ENCODE results near the gene TLK2.
"Not testable (repeated sequence)": the region's sequence is repeated elsewhere in the genome, so short reads cannot be mapped to it uniquely, and the experiment has no call there.

The TLK2 gene

DNA sequence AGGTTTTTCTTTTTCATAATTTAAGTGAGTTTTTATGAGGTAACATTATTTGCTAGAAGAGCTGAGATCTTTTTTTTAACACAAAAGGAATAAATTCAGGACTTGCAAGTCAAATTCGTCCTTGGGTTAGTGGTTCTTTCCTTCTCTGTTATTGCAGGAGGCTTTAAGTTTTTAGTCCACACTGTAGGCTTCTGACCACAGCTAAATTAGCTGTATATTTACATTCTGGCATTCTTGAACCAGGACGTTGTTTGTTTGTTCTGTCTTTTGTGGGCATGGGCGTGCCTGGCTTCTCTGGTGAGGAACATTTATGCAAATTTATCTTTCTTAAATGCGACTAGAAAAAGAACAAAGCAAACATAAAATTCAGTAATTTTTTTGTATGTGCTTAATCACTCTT lies 80.3 kb downstream of the TLK2 start:
- H3K36me3 Mint-ChIP-seq, result peaks cover 21 to 28% of the 10 kb centered on the region in 2 donors
- H3K4me1 Mint-ChIP-seq; H3K9me3 Mint-ChIP-seq; ATAC-seq (replicated peaks); H3K4me3 Mint-ChIP-seq; H3K27ac Mint-ChIP-seq; DNase-seq; H3K27me3 Mint-ChIP-seq: not testable (repeated sequence)

DNA sequence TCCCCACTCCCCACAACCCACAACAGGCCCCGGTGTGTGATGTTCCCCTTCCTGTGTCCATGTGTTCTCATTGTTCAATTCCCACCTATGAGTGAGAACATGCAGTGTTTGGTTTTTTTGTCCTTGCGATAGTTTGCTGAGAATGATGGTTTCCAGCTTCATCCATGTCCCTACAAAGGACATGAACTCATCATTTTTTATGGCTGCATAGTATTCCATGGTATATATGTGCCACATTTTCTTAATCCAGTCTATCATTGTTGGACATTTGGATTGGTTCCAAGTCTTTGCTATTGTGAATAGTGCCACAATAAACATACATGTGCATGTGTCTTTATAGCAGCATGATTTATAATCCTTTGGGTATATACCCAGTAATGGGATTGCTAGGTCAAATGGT lies 82.3 kb downstream of the TLK2 start:
- not testable (repeated sequence) for H3K27ac Mint-ChIP-seq; H3K4me3 Mint-ChIP-seq; H3K4me1 Mint-ChIP-seq; ATAC-seq (replicated peaks); H3K9me3 Mint-ChIP-seq; DNase-seq; H3K27me3 Mint-ChIP-seq
- peaks cover 34 to 41% of the 10 kb centered on the region in 2 donors for H3K36me3 Mint-ChIP-seq

DNA sequence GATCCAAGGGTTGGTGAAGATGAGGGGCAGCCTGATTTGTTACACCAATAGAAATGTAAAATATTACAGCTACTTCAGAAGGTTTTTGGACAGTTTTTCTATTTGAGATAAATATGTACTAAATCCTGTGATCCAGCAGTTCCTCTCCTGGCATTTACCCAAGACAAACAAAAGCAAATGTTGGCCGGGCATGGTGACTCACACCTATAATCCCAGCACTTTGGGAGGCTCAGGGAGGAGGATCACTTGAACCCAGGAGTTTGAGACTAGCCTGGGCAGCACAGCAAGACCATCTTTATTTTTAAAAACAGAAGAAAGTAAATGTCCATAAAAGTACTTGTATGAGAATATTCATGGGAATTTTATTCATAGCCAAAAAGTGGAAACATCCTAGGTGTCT lies 84.0 kb downstream of the TLK2 start:
- H3K27me3 Mint-ChIP-seq, result no peaks in the 10 kb centered on the region
- peaks cover 40% of the 10 kb centered on the region in 2 donors for H3K36me3 Mint-ChIP-seq
- H3K9me3 Mint-ChIP-seq, result no peaks in the 10 kb centered on the region
- H3K4me1 Mint-ChIP-seq, result peaks cover 4 to 7% of the 10 kb centered on the region in 2 donors
- H3K27ac Mint-ChIP-seq, result no peak overlapping the region
- no peak for DNase-seq
- H3K4me3 Mint-ChIP-seq, result no peak overlapping the region
- ATAC-seq (replicated peaks), result no peak

DNA sequence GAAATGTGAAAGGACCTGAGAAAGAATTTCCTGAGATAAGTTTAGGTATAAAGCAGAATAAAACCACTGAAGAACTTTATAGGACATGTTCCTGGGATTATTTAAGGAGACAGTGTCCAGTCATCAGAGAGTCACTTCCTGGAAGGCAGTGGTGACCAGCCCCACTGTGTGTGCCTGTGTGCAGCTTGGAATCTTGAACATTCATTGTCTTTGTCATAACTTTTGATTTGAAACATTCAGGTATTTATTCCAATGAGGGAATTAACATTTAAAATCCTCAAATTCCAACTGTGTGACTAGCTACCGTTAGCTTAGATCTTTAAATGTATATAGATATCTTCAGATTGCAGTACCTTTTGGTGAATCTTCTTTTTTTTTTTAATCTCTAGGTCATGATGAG lies 87.2 kb downstream of the TLK2 start:
- ATAC-seq (replicated peaks) (no peak), DNase-seq (no peak)
- H3K4me1 Mint-ChIP-seq, result peaks cover 2 to 7% of the 10 kb centered on the region in 2 donors
- H3K27ac Mint-ChIP-seq, result no peak overlapping the region
- H3K36me3 Mint-ChIP-seq, result peaks cover 42 to 48% of the 10 kb centered on the region in 2 donors
- H3K9me3 Mint-ChIP-seq, result no peaks in the 10 kb centered on the region
- no peaks in the 10 kb centered on the region for H3K27me3 Mint-ChIP-seq
- H3K4me3 Mint-ChIP-seq, result no peak overlapping the region

DNA sequence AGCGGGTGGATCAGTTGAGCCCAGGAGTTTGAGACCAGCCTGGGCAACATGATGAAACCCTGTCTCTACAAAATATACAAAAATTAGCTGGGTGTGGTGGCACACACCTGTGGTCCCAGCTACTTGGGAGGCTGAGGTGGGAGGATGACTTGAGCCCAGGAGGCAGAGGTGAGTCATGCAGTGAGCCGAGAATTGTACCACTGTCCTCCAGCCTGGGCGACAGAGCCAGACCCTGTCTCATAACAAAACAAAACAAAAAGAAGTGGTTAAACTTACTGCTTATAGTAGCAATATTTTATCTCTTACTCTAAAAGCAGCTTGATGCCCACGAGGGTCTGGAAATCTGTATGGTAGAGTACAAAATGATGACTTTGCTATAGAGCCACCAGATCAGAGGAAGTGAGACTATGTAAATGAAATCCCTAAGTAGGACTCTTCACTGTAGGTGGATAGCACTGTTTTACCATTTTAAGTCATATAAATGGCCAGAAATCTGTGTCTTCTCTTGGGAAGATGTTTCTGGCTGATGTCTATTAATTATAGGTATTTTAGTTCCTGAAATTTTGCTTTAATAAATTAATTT lies 88.5 kb downstream of the TLK2 start:
- no peak overlapping the region for H3K4me3 Mint-ChIP-seq
- no peaks in the 10 kb centered on the region for H3K9me3 Mint-ChIP-seq
- no peak for DNase-seq
- peaks cover 2 to 7% of the 10 kb centered on the region in 2 donors for H3K4me1 Mint-ChIP-seq
- H3K27ac Mint-ChIP-seq, result peak overlapping the region; percentile 14
- peak; percentile 36 to 61 for ATAC-seq (replicated peaks)
- peaks cover 36 to 42% of the 10 kb centered on the region in 2 donors for H3K36me3 Mint-ChIP-seq
- H3K27me3 Mint-ChIP-seq, result no peaks in the 10 kb centered on the region

DNA sequence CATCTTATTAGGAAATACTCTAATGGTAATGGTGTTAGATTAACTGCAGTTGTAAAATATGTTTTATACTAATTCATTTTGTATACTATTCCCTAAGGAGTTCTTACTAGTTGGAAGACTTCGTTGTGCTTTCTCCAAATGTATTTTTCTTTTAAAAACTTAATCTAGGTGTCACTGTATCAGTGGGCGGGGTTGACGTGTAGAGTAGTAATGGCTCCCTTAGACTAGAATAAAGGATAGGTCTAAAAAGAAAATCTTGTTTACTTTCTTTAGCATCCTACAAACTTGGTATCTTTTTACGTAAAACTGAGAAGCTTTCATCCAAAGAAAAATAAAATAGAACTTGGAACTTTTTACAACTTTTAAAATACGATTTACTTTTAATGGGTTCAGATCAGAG lies 93.9 kb downstream of the TLK2 start:
- DNase-seq, result no peak
- no peaks in the 10 kb centered on the region for H3K9me3 Mint-ChIP-seq
- H3K27ac Mint-ChIP-seq, result no peak overlapping the region
- H3K36me3 Mint-ChIP-seq, result peaks cover 23 to 45% of the 10 kb centered on the region in 2 donors
- no peak for ATAC-seq (replicated peaks)
- peaks cover 4 to 14% of the 10 kb centered on the region in 2 donors for H3K4me1 Mint-ChIP-seq
- no peak overlapping the region for H3K4me3 Mint-ChIP-seq
- H3K27me3 Mint-ChIP-seq, result no peaks in the 10 kb centered on the region

DNA sequence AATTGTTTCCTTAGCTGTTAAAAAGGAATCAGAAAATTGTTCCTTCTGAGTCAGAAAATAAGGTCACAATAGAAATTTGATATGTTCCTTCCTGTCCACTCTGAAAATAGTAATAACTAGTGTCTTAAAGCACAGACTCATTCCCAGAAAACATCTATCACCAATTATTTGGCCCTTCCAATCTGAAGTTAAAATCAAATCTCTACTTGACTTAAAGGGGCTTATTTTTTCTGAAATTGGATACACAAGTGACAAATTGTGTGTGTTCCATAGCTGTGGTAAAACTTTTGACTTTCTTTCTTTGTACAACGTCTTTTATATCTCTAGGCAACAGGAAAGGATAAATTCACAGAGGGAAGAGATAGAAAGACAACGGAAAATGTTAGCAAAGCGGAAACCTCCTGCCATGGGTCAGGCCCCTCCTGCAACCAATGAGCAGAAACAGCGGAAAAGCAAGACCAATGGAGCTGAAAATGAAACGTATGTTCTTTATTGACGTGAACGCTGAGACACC lies 94.3 kb downstream of the TLK2 start:
- DNase-seq, result no peak
- Mint-ChIP-seq H3K27ac (no peak overlapping the region), H3K36me3 (peaks cover 24 to 45% of the 10 kb centered on the region in 2 donors), H3K4me1 (peaks cover 4 to 14% of the 10 kb centered on the region in 2 donors), H3K9me3 (no peaks in the 10 kb centered on the region), H3K4me3 (no peak overlapping the region), H3K27me3 (no peaks in the 10 kb centered on the region)
- ATAC-seq (replicated peaks), result no peak

DNA sequence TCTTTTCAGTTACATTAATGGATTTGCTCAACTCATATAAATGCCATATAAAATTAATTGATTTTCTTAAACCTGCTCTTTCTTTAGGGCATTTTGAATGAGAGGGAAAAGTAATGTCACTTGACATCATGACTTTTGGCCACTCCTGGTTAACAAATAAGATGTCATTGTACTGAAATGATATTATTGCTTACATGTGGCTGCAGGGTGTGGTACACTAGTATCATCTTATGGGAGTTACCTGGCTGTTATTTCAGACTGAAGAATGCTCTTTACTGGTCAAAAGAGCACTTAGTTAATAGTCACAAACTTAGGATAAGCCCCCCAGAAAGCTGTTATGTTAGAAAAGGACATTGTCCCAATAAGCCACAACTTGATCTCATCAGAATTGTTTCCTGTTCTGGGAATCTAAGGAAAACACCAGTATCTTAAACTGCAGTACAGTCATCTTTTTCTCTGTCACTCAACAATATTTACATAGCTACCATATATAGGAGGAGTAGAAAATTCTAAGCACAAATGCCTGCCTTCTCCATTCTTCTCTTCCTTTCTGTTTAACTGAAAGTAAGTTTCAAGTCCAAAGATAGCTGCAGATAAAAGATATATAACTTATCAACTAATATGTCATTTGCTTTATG lies 95.0 kb downstream of the TLK2 start:
- DNase-seq, result no peak
- H3K27me3 Mint-ChIP-seq, result no peaks in the 10 kb centered on the region
- no peak for ATAC-seq (replicated peaks)
- no peak overlapping the region for H3K27ac Mint-ChIP-seq
- no peak overlapping the region for H3K4me3 Mint-ChIP-seq
- peaks cover 6 to 20% of the 10 kb centered on the region in 2 donors for H3K4me1 Mint-ChIP-seq
- no peaks in the 10 kb centered on the region for H3K9me3 Mint-ChIP-seq
- peaks cover 26 to 49% of the 10 kb centered on the region in 2 donors for H3K36me3 Mint-ChIP-seq

DNA sequence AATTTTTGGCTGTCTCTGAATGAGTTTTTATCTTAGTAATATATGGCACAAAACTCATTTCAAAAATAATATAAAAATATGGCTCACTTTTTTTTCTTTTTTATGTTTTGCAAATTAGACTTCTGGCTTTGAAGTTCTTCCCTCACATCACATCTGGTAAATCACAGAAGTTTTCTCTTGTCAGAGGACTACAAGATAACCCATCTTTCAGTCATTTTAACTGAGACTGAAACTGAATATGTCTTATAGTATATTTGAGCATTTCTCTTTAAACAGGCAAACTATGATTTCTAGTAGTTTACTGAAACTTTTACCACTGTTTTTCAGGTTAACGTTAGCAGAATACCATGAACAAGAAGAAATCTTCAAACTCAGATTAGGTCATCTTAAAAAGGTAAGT lies 97.8 kb downstream of the TLK2 start:
- H3K4me1 Mint-ChIP-seq, result peaks cover 8 to 26% of the 10 kb centered on the region in 2 donors
- H3K27ac Mint-ChIP-seq, result no peak overlapping the region
- peaks cover 27 to 46% of the 10 kb centered on the region in 2 donors for H3K36me3 Mint-ChIP-seq
- no peaks in the 10 kb centered on the region for H3K9me3 Mint-ChIP-seq
- no peak for DNase-seq
- no peak overlapping the region for H3K4me3 Mint-ChIP-seq
- H3K27me3 Mint-ChIP-seq, result no peaks in the 10 kb centered on the region
- ATAC-seq (replicated peaks), result no peak

DNA sequence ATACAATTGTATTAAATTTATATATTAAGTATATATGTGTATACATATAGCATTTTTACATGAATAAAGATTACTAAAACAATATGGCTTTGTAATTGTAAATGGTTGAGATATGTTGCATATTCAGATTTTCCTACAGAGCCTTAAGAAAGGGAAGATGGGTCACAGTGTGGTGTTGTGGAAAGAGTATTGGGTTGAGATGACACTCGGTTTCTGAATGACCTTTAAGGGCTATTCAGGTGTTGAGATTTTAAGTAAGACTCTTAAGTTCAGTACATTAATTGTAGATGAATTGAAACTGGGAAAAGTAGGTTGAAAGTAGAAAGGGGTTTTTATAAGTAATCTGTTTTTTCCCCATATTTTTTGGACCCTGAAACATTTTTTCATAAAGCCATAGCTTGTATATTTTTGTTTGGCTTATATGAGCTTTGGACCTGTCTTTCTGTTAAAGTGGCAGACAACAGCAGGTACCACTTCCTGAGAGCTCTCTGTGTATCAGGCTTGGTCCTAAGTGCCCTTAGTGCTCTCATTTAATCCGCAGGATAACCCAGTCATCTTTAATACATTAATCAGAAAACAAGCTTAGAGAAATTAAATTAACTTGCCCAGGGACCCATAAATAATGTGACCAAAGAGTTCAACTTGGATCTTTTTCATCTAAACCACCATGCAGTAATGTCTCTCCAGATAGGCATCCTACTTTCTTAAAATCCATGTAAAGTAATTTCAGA lies 100.3 kb downstream of the TLK2 start:
- Mint-ChIP-seq H3K27me3 (no peaks in the 10 kb centered on the region), H3K36me3 (peaks cover 34 to 54% of the 10 kb centered on the region in 2 donors), H3K4me1 (peaks cover 8 to 25% of the 10 kb centered on the region in 2 donors), H3K4me3 (no peak overlapping the region), H3K9me3 (no peaks in the 10 kb centered on the region), H3K27ac (peak overlapping the region; percentile 62)
- DNase-seq, result no peak
- ATAC-seq (replicated peaks), result peak; percentile 73

DNA sequence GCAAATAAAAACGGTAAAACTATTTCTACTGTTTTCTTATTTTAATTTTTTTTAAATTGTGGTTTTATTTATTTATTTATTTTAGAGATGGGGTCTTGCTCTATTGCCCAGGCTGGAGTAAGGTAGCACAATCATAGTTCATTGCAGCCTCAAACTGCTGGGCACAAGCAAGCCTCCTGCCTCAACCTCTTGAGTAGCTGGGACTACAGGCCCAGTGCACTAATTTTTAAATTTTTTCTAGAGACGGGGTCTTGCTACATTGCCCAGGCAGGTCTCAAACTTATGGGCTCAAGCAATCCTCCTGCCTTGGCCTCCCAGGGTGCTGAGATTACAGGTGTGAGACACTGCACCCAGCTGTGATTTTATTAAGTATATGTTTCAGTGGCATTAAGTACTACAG lies 102.3 kb downstream of the TLK2 start:
- Mint-ChIP-seq H3K4me1 (peaks cover 5 to 16% of the 10 kb centered on the region in 2 donors), H3K36me3 (peaks cover 29 to 39% of the 10 kb centered on the region in 2 donors)
- ATAC-seq (replicated peaks), result no peak

DNA sequence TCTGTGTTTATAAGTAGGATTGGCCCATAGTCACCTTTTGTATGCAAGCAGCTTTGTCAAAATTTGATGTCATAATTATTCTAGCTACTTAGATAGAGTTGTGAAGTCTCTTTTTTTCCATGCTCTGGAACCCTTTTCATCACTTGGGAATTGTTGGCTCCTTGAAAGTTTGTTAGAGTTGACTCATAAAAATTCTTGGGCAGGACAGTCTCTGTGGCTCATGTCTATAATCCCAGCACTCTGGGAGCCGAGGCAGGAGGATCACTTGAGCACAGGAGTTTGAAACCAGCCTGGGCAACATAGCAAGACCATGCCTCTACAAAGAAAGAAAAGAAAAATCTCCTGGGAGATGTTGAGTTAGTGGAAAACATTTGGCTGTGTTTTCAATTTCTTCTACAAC lies 103.1 kb downstream of the TLK2 start:
- H3K27ac Mint-ChIP-seq, result no peak overlapping the region
- H3K4me1 Mint-ChIP-seq, result peaks cover 5 to 16% of the 10 kb centered on the region in 2 donors
- no peak for DNase-seq
- H3K36me3 Mint-ChIP-seq, result peaks cover 26 to 33% of the 10 kb centered on the region in 2 donors
- H3K4me3 Mint-ChIP-seq, result no peak overlapping the region
- ATAC-seq (replicated peaks), result no peak
- H3K9me3 Mint-ChIP-seq, result no peaks in the 10 kb centered on the region
- no peaks in the 10 kb centered on the region for H3K27me3 Mint-ChIP-seq

More for the DNA sequence above, 102.3 kb downstream of the TLK2 start:
- Mint-ChIP-seq H3K4me3 (no peak overlapping the region), H3K27ac (no peak overlapping the region), H3K9me3 (no peaks in the 10 kb centered on the region), H3K27me3 (no peaks in the 10 kb centered on the region)
- no peak for DNase-seq

DNA sequence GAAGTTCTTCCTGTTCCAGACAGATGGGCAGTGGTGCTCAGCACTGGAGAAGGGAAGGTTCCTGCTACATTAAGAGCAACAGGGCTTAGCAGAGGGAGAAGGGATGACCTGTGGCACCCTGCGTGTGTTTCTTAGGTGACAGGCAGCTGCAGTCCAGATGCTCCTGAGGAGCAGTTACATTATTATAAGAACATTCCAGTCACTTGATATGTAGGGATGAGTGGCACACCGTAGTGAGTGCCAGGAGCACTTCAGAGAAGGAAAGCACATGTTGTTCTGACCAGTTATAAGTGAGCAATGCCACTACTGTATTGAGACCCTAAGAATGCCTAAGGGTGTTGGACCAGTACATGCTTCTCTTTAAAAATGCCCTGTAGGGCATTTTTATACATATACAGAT lies 108.9 kb downstream of the TLK2 start:
- no peak overlapping the region for H3K4me3 Mint-ChIP-seq
- H3K27ac Mint-ChIP-seq, result peak overlapping the region; percentile 26
- peaks cover 0 to 4% of the 10 kb centered on the region in 2 donors for H3K4me1 Mint-ChIP-seq
- no peaks in the 10 kb centered on the region for H3K9me3 Mint-ChIP-seq
- ATAC-seq (replicated peaks), result no peak
- H3K36me3 Mint-ChIP-seq, result peaks cover 31 to 32% of the 10 kb centered on the region in 2 donors
- DNase-seq, result no peak
- H3K27me3 Mint-ChIP-seq, result no peaks in the 10 kb centered on the region

DNA sequence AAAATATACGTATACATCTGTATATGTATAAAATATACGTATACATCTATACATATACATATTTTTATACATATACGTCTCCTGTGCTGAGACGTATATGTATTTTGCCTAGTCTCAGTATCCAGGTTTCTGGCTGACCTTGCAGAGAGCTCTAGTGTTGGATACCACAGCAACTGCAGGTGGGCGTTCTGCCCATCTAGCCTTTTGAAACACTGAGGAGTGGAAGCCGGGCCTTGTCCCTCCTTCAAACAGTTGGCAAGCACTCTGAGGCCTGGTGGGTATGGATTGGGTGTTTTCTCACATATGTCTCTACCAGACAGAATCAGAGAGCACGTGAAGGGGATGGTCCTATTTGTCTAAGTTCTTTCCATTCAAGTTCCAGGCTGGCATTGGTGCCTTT lies 109.5 kb downstream of the TLK2 start:
- H3K27me3 Mint-ChIP-seq, result no peaks in the 10 kb centered on the region
- ATAC-seq (replicated peaks) (no peak), DNase-seq (no peak)
- H3K36me3 Mint-ChIP-seq, result peaks cover 25 to 27% of the 10 kb centered on the region in 2 donors
- peak overlapping the region; percentile 25 for H3K27ac Mint-ChIP-seq
- H3K4me3 Mint-ChIP-seq, result no peak overlapping the region
- no peaks in the 10 kb centered on the region for H3K9me3 Mint-ChIP-seq
- H3K4me1 Mint-ChIP-seq, result no peaks in the 10 kb centered on the region
